ENCODE measurements around the gene TRNAU1AP. TPM values are rescaled to one million over a fixed set of nuclear protein-coding genes. Genes with fewer than 3 reads are reported as not detected.
A peak's percentile ranks its signal among the peaks of the same experiment; 100 is the strongest.

Gene TRNAU1AP
- total and polyA plus RNA-seq, 2 of the 13 experiments (the other 11 are each of a cell fraction or from before 2014, with no cell fraction given): 29.0 to 42.9 TPM

DNA sequence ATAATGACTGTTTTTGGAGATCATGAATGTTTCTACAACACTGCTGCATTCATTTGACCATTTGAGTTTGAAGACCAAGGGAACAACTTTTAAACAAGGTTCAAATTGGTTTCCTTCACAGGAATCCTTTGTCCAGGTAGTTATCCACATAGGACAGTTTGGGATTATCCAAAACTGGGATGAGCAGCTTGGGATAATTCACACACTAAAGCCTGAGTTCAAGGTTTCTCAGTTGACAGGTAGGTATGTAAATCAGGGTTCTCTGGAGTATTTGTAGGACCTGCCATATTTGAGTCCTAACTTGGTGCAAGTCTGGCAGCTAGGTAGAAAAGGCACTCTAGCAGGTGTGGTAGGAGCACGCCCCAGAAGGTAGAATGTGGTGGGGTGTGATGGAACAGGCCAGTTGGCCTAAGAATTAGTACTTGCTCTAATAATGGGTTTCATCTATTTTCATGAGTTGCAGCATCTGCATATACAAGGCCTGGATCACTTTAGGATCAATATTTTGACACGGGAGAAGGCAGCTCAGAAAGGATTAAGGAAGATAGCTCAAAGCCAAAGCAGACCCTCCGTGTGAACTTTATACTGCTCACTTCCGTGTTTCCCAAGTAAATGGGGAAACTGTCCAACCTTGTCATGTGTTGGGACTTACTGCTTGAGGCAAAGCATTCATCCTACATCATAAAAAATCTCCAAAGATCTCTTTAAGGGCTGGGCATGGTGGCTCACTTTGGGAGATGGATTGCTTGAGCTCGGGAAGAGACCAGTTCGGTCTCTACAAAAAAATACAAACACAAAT is 25.1 kb downstream of the TRNAU1AP start (continued):
- TF ChIP-seq, protein P1, sequence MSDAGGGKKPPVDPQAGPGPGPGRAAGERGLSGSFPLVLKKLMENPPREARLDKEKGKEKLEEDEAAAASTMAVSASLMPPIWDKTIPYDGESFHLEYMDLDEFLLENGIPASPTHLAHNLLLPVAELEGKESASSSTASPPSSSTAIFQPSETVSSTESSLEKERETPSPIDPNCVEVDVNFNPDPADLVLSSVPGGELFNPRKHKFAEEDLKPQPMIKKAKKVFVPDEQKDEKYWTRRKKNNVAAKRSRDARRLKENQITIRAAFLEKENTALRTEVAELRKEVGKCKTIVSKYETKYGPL (CRISPR knock-in tag; IDR thresholded peaks at IDR 0.05): no peak
- TF ChIP-seq ZNF670 (CRISPR knock-in tag; IDR thresholded peaks at IDR 0.05; ENCODE audit: borderline replicate concordance) (no peak), ZNF790 (CRISPR knock-in tag; IDR thresholded peaks at IDR 0.05; ENCODE audit: borderline replicate concordance) (no peak), ZNF264 (CRISPR knock-in tag; IDR thresholded peaks at IDR 0.05) (no peak), AGO2 (optimal IDR thresholded peaks at IDR 0.05; ENCODE audit: low read depth, low read length) (peak; percentile 66), RBAK (CRISPR knock-in tag; IDR thresholded peaks at IDR 0.05) (no peak), ZNF556 (CRISPR knock-in tag; IDR thresholded peaks at IDR 0.05; ENCODE audit: borderline replicate concordance) (no peak), ZNF274 (CRISPR knock-in tag; IDR thresholded peaks at IDR 0.05) (no peak), NONO (IDR thresholded peaks at IDR 0.05) (no peak), NONO (CRISPR knock-in tag; conservative IDR thresholded peaks at IDR 0.05) (peak; percentile 69), ZNF672 (CRISPR knock-in tag; IDR thresholded peaks at IDR 0.05) (0 out of 2 replicates have a peak, but pooled peaks have one; percentile 42), GATA4 (IDR thresholded peaks at IDR 0.05; ENCODE audit: borderline replicate concordance, low read depth) (peak; percentile 16; the same call in 1 of the 2 replicates), HOXA9 (CRISPR knock-in tag; IDR thresholded peaks at IDR 0.05; ENCODE audit: borderline replicate concordance) (0 out of 2 replicates have a peak, but pooled peaks have one; percentile 23), SOX13 (IDR thresholded peaks at IDR 0.05) (no peak), SOX13 (CRISPR knock-in tag; conservative IDR thresholded peaks at IDR 0.05 in 1 of 2, IDR thresholded peaks at IDR 0.05 in 1 of 2) (no peak), SOX5 (CRISPR knock-in tag; IDR thresholded peaks at IDR 0.05; ENCODE audit: borderline replicate concordance) (no peak), POLR2A (IDR thresholded peaks at IDR 0.05; ENCODE audit: insufficient read depth in 1 of 2, low read depth in 2 of 2, low read length in 2 of 2) (peak; percentile 53 to 65), ZMYM3 (CRISPR knock-in tag; IDR thresholded peaks at IDR 0.05) (no peak)
- TF ChIP-seq, protein P2, sequence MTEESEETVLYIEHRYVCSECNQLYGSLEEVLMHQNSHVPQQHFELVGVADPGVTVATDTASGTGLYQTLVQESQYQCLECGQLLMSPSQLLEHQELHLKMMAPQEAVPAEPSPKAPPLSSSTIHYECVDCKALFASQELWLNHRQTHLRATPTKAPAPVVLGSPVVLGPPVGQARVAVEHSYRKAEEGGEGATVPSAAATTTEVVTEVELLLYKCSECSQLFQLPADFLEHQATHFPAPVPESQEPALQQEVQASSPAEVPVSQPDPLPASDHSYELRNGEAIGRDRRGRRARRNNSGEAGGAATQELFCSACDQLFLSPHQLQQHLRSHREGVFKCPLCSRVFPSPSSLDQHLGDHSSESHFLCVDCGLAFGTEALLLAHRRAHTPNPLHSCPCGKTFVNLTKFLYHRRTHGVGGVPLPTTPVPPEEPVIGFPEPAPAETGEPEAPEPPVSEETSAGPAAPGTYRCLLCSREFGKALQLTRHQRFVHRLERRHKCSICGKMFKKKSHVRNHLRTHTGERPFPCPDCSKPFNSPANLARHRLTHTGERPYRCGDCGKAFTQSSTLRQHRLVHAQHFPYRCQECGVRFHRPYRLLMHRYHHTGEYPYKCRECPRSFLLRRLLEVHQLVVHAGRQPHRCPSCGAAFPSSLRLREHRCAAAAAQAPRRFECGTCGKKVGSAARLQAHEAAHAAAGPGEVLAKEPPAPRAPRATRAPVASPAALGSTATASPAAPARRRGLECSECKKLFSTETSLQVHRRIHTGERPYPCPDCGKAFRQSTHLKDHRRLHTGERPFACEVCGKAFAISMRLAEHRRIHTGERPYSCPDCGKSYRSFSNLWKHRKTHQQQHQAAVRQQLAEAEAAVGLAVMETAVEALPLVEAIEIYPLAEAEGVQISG (CRISPR knock-in tag; IDR thresholded peaks at IDR 0.05): no peak
- TF ChIP-seq, protein P3, sequence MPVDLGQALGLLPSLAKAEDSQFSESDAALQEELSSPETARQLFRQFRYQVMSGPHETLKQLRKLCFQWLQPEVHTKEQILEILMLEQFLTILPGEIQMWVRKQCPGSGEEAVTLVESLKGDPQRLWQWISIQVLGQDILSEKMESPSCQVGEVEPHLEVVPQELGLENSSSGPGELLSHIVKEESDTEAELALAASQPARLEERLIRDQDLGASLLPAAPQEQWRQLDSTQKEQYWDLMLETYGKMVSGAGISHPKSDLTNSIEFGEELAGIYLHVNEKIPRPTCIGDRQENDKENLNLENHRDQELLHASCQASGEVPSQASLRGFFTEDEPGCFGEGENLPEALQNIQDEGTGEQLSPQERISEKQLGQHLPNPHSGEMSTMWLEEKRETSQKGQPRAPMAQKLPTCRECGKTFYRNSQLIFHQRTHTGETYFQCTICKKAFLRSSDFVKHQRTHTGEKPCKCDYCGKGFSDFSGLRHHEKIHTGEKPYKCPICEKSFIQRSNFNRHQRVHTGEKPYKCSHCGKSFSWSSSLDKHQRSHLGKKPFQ (CRISPR knock-in tag; IDR thresholded peaks at IDR 0.05; ENCODE audit: insufficient replicate concordance): no peak
- TF ChIP-seq, protein P4, sequence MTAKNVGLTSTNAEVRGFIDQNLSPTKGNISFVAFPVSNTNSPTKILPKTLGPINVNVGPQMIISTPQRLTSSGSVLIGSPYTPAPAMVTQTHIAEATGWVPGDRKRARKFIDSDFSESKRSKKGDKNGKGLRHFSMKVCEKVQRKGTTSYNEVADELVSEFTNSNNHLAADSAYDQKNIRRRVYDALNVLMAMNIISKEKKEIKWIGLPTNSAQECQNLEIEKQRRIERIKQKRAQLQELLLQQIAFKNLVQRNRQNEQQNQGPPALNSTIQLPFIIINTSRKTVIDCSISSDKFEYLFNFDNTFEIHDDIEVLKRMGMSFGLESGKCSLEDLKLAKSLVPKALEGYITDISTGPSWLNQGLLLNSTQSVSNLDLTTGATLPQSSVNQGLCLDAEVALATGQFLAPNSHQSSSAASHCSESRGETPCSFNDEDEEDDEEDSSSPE (CRISPR knock-in tag; IDR thresholded peaks at IDR 0.05): no peak
- TF ChIP-seq, protein P5, sequence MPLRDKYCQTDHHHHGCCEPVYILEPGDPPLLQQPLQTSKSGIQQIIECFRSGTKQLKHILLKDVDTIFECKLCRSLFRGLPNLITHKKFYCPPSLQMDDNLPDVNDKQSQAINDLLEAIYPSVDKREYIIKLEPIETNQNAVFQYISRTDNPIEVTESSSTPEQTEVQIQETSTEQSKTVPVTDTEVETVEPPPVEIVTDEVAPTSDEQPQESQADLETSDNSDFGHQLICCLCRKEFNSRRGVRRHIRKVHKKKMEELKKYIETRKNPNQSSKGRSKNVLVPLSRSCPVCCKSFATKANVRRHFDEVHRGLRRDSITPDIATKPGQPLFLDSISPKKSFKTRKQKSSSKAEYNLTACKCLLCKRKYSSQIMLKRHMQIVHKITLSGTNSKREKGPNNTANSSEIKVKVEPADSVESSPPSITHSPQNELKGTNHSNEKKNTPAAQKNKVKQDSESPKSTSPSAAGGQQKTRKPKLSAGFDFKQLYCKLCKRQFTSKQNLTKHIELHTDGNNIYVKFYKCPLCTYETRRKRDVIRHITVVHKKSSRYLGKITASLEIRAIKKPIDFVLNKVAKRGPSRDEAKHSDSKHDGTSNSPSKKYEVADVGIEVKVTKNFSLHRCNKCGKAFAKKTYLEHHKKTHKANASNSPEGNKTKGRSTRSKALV (CRISPR knock-in tag; IDR thresholded peaks at IDR 0.05): no peak
